IPS-18a (cell line): ENCODE results near the gene FGFBP1.

ENCODE experiments used
- H3K27ac ChIP-seq: one replicate; pipeline ENCODE4 v1.5.1; 2013; ENCODE audit warnings: low read length
- H3K27me3 ChIP-seq: one replicate; pipeline ENCODE4 v1.6.1; 2013; ENCODE audit warnings: mild to moderate bottlenecking, low read length; ENCODE audit not compliant: control insufficient read depth, insufficient read depth
- H3K36me3 ChIP-seq: one replicate; pipeline ENCODE4 v1.6.1; 2013; ENCODE audit warnings: low read depth, low read length; ENCODE audit not compliant: control insufficient read depth
- H3K4me1 ChIP-seq: one replicate; pipeline ENCODE4 v1.6.1; 2013; ENCODE audit warnings: low read depth, low read length; ENCODE audit not compliant: control insufficient read depth
- H3K4me3 ChIP-seq: one replicate; pipeline ENCODE4 v1.5.1; 2013; ENCODE audit warnings: low read length
- H3K9ac ChIP-seq: one replicate; pipeline ENCODE4 v1.6.1; 2013; ENCODE audit warnings: mild to moderate bottlenecking, low read length, moderate library complexity
- H3K9me3 ChIP-seq: one replicate; pipeline ENCODE4 v1.6.1; 2013; ENCODE audit warnings: low read depth, low read length; ENCODE audit not compliant: control insufficient read depth

FGFBP1 gene

GRCh38 chr4:15888515-15888914, 50.0 kb downstream of the FGFBP1 start:
- no peaks in the 10 kb centered on the region for H3K9me3 ChIP-seq
- H3K27ac ChIP-seq, result no peak overlapping the region
- H3K4me3 ChIP-seq, result no peak overlapping the region
- peaks cover 4% of the 10 kb centered on the region for H3K4me1 ChIP-seq
- H3K27me3 ChIP-seq, result no peaks in the 10 kb centered on the region
- no peak overlapping the region for H3K9ac ChIP-seq
- H3K36me3 ChIP-seq, result no peaks in the 10 kb centered on the region
